ENCODE data around the gene PRR16.
"Not testable (repeated sequence)": the region's sequence is repeated elsewhere in the genome, so short reads cannot be mapped to it uniquely, and the experiment has no call there.

Gene PRR16

DNA sequence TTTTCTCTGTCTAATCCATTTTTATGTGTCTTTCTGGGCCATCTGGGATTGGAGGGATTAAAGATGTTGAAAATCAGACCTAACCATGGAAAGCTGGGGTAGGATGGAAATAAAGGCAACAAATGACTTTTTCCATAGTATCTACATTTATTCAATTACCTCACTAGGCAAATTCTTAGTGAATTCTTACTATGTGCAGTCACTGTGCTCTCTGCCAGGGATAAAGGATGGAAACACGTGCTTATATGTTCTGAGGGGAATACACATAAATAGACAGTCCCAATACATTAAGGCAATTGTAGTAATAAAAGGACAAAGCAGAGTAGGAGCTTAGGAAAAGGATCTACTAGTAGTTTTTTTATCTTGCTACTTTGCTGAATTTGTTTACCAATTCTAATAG lies 214.2 kb downstream of the PRR16 start:
- DNase-seq: no peak

DNA sequence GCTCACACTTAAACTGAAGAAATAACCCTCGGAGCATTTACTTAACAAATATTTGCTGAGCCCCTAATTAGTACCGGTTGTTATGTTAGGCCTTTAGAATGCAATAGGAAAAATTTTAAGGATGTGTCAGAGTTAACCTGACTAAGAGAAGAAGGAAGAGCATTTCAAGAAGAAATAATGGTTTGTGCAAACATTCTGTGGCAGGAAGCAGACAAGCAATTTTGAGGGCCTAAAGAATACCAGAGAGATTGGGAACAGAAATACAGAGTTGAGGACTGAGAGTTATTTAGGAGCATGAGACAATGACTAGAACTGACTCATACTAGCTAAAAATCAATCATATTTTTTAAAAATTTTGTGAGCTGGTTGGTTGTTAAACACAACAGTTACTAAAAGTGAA lies 218.8 kb downstream of the PRR16 start:
- DNase-seq: no peak

GRCh38 chr5:120683580-120683979 lies 219.5 kb downstream of the PRR16 start:
- DNase-seq: no peak

GRCh38 chr5:120684213-120684612 lies 220.1 kb downstream of the PRR16 start:
- no peak for DNase-seq

DNA sequence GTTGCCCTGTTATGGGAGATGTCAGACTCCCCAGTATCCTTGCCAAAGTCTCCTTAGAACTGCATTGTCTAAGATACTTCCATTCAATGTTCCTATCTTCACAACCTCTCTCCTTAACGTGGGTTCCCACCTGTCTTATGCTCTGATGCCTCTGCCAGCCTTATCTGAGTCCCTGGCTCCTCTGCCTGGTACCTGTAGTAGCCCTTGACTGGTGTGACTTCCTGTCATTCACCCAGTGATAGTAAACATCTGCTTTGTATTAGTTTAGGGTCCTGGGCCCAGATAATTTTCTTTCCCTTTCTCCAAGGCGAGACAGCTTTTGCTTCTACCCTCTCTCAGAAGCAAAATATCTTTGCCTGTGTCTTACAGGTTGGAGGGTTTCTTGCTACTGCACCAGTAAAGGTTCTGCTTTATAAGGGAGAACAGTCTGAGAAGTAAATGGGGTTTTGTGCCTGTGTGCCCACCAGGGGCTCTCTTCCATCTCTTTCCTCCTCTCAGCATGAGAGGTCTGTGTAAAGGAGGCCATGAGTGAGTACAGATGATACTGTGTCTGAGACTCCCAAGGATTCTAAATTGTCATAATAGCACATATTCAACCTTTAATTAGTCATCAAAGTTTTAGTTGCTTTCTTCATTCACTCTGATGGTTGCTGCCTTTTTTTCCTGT lies 220.8 kb downstream of the PRR16 start:
- no peak for DNase-seq

DNA sequence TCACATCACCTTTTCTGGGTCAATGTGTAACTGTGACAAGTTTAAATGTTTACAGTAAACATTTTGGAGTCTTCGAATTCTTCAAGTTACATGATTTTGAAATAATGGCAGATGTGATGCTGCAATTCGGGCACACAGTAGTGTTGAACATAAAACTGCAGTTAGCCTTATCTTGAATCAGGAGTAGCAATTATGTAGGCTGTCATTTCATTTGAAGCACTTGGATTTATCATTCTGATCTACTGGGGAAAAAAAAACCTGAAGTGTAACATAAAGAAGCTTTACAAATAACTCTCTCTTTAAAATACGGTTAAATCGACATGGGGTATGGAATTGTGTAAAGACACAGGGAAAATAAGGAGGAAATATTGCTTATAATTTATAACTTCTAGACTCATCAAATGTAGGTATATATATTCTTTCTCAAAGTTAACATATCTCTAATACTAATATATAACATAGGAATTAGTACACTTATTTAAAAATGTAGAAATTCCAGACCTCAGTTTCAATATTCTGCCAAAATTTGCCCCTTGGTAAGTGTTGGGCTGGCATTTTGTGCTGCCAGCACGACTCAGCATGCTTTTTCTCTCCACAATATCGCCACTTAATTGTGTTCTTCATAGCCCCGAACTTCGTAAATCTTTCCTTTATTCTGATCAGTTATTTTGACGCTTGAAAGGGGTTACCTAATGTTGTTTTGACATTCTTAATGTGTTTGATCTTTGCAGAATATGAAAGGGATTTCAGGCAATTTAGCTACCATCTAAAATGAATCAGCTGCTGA lies 226.7 kb downstream of the PRR16 start:
- DNase-seq: no peak

DNA sequence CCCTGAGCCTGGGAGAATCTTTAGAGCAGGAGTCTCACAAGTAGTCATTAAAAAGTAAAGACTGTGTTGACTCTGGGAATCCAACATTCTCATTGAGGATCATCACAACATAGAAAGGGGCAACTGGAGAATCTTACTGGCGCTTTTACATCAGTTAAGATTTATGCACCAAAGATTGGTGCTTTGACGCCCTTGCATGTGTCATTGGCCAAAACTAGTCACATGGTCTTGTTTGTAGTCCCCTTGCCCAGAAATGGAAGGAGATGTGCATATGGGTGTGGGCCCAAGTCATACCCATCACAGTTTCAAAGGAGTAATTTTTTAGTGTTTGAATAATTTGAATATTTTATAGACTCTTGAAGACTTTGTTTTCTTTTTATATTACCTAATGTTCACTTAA lies 228.2 kb downstream of the PRR16 start:
- no peak for DNase-seq

DNA sequence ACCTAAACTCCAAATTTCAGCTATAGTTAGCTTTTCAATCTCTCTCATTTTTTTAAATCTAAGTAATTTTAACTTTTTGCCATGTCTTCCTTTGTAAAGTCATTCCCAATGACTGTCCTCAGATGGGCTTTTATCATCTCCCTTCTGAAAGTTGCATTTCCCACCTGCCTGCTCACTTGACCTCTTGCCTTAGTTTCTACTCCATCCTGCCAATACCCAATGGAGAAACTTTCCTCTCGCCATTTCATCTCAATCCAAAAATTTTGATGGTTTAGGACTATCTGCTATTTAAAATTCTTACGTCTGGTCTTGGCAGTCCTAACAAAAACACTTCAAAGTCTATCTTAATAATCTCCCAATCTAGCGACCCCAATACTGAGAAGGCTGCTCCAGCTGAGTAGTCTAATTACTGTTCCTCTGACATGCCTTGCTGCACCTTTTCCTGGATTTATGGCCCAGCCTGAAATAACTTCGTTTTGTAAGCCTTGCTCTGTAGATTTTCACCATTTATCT lies 231.3 kb downstream of the PRR16 start:
- no peak for DNase-seq

GRCh38 chr5:120697147-120697546 lies 233.0 kb downstream of the PRR16 start:
- no peak for DNase-seq

- not testable (repeated sequence) for DNase-seq
These were observed 233.7 kb downstream of the PRR16 start for GRCh38 chr5:120697670-120698327.

GRCh38 chr5:120700653-120701052 lies 236.6 kb downstream of the PRR16 start:
- not testable (repeated sequence) for DNase-seq

DNA sequence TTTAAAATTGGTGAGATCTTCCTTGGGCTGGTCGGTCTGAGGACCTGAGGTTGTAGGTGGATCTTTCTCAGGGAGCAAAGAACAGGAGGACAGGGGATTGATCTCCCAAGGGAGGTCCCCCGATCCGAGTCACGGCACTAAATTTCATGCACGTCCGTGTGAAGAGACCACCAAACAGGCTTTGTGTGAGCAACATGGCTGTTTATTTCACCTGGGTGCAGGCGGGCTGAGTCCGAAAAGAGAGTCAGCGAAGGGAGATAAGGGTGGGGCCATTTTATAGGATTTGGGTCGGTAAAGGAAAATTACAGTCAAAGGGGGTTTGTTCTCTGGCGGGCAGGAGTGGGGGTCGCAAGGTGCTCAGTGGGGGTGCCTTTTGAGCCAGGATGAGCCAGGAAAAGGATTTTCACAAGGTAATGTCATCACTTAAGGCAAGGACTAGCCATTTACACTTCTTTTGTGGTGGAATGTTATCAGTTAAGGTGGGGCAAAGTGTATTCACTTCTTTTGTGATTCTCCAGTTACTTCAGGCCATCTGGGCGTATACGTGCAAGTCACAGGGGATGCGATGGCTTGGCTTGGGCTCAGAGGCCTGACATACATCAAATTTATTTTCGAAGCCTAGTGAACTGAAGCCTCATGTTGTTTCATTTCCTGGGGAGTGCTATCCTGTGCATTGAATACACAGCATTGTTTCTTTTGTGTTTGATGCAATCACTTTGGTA lies 238.9 kb downstream of the PRR16 start:
- DNase-seq: not testable (repeated sequence)

DNA sequence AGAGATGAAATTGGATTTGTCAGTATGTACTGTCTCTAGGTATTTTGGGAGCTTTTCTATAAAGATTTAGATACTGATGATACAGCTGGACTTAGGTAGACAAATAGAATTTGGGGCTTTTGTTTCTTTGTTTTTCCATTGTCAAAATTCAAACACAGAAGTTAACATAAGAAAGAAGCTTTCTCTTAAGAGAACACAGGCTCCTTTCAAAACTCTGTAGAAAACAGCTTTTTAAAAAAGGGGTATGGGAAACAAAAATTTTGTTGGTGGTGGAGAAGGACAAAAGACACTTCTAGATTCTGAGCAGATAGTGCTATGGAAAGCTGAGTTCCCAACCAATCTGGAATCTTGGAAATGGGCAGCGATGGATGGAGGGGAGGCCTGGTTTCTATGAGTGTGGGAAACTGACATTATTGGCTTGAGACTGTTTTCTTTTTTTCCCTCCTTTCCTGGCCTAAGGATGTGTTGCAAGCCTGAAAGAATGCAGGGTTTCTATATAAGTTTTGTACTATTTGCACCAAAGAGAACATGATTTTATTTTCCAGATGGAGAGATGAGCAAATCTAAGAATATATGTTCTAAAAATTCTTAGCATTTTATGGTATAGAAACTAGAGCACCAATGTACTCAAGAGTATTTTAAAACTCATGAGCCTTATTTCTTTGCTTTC lies 240.0 kb downstream of the PRR16 start:
- DNase-seq: no peak

- no peak for DNase-seq
These were observed 242.8 kb downstream of the PRR16 start for GRCh38 chr5:120706877-120707276.

DNA sequence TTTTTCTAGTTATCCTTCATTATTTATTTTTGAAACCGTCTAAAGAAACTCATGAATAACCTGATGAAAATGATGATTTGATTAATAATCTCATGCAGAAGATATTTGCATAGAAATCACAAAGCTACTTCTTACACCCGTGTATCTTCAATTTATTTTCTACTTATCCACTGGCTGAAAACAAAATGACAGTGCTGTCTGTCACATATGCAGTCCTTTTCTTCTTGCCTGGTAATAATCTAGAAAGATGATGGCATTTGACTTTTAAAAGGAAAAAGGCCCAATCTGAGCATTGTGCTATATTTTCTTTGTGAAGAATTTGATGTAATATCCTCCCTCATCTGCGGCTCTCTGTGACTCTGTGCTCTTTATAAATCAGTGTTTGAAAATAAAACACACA lies 253.3 kb downstream of the PRR16 start:
- no peak for DNase-seq

DNA sequence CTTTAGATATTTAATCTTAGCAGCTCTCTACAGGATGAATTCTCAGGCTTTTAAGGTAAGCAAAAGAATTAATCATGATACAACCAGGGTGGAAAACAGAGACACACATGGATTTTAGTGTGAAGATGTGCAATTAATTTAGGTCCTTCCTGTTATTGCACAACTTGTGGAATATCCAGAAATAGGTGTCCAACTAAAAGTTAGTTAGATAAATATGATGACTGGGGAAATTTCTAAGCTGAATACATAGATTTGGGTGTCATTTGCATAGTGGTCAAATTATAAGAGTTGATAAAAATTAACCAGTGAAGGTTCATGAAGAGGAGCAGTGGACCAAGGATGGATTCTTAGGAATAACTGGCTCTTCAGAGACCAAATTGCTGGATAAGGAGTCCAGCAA lies 266.1 kb downstream of the PRR16 start:
- no peak for DNase-seq

DNA sequence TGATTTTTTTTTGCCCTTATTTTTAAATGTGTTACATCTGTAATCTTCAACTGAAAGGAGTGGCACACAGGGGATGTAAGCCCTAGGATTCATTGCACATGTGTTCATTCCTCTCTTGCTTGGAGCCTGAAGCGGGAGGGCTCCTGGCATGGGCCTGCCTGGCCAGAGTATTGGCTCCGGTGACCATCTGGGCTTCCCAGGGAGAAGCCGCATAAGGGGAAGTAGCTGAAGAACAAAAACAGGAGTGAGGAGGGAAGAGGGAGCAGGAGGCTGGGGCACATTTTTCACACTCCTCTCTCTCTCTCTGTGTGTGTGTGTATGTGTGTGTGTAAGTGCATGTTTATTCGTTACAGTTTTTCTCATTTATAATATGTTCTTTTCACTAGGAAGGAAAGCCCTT lies 269.9 kb downstream of the PRR16 start:
- no peak for DNase-seq

GRCh38 chr5:120735076-120735475 lies 271.0 kb downstream of the PRR16 start:
- no peak for DNase-seq
